ENCODE data around the gene LRRC10B.

- TF ChIP-seq CTCF (conservative IDR thresholded peaks at IDR 0.05) (no peak), EZH2 (IDR thresholded peaks at IDR 0.05; ENCODE audit: low read depth) (no peak)
Observed at GRCh38 chr11:61487342-61488025, 21.1 kb upstream of the LRRC10B start.

Data from PC-9 (cell line).